Measurements from ENCODE around the gene VTI1B.
"Not testable (repeated sequence)": the region's sequence is repeated elsewhere in the genome, so short reads cannot be mapped to it uniquely, and the experiment has no call there.

Gene VTI1B

GRCh38 chr14:67636361-67636919 is 38.0 kb downstream of the VTI1B start:
- no peak overlapping the region for H3K4me3 ChIP-seq
- no peak overlapping the region for H3K27ac ChIP-seq

DNA sequence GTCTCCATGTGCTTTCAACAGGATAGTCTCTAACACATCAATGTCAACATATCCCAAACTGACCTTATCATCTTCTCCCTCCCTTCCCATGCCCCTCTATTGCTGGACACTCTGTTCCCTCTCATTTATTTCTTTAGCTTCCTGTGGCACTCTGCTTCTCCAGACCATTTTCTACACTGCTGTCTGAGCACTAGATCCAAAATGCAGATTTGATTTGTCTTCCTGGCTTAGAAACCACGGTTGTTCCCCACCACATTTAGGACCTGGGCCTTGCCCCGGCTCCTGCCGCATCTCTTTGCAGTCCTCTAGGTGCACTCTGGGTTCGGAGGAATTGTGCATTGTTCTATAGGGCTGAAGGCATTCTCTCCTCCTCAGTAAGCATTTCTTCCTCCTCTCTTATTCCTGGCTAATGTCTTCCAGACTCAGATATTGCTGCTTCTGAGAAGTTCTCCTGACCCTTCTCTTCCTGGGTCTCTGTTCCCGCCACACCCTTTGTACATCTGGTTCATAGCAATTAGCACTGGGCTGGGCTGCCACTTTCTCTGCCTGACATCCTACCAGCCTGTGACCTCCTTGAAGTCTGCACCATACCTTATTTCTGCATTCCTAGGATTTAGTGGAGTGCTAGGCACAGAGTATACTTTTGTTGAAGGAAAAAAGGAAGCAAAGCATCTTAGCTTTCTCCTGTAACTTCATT is 40.8 kb downstream of the VTI1B start:
- Histone ChIP-seq H3K4me3 (no peak overlapping the region), H3K27ac (no peak overlapping the region)

- no peak overlapping the region for H3K4me3 ChIP-seq
Measured at GRCh38 chr14:67630938-67631337, 43.5 kb downstream of the VTI1B start.

DNA sequence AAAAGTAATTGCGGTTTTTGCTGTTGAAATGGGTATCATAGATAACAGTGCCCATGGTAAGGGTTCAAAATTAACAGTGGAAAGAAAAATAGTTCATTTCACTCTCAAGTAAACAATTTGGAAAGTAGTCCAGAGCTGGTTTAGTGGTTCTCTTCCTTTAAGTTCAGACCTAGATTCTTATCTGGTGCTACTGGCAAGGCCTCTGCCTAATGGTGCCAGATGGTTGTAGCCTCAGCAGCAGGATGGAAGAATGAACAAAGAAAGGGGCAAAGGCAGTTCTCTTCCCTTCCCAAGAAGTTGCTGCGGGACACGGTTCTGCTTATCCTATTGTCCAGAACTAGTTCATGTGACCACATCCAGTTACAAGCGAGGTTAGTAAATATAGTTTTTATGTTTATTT is 44.2 kb downstream of the VTI1B start:
- no peak overlapping the region for H3K27ac ChIP-seq
- no peak overlapping the region for H3K4me3 ChIP-seq

More at GRCh38 chr14:67630938-67631337, 43.5 kb downstream of the VTI1B start:
- H3K27ac ChIP-seq, result no peak overlapping the region

DNA sequence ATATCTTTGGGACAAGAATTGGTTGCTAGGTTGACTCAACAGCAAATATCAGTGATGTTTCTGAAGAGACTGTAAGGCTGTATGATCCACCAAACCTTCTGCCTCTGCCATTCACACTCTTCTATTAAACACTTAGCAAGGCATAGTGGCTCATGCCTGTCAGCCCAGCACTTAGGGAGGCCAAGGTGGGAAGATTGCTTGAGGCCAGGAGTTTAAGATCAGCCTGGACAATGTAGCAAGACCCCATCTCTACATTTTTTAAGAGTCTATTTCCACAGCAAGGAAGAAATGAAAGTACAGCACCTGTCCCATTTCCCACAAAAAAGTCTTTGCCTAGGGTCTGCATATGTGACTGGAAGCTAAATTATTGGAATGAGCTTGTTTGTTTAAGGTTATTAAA is 46.9 kb downstream of the VTI1B start:
- Histone ChIP-seq H3K4me3 (no peak overlapping the region), H3K27ac (no peak overlapping the region)

DNA sequence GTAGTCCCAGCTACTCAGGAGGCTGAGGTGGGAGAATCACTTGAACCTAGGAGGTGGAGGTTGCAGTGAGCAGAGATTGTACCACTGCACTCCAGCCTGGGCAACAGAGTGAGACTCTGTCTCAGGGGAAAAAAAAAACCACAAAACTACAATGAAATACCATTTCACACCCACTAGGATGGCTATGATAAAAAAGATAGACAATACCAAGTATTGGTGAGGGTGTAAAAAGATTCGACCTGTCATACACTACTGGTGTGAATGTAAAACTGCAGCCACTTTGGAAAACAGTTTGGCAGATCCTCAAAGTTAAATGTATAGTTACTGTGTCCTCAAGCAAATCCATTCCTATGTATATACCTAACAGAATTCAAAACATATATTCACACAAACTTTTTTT is 48.3 kb downstream of the VTI1B start:
- H3K27ac ChIP-seq, H3K4me3 ChIP-seq: not testable (repeated sequence)

- Histone ChIP-seq H3K4me3 (no peak overlapping the region), H3K27ac (peak overlapping the region in 9 of 21 experiments; percentile 1 to 65 (median 26))
Measured at GRCh38 chr14:67623114-67623513, 51.3 kb downstream of the VTI1B start.

DNA sequence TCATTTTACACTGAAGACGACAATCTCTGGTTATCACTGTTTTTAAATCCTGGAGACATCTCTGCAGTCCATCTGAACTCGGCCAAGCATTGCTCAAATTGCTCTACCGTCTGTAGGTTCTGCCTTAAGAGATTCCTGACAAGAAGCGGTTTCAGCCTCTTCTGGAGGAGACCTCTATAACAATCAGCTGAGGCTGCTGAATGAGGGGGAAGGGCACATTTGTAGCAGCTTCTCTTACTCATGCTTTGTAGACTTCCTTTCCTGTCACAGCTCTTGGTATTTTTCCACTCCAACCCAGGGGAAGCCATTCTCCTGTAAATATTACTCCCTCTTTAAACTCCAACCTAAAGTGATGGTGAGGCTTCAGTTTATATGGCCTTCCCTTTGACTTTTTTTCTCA is 51.8 kb downstream of the VTI1B start:
- Histone ChIP-seq H3K4me3 (no peak overlapping the region), H3K27ac (peak overlapping the region in 10 of 21 experiments; percentile 1 to 65 (median 25))

- Histone ChIP-seq H3K4me3 (peak overlapping the region; percentile 37 to 63 (median 53)), H3K27ac (peak overlapping the region in 5 of 21 experiments; percentile 17 to 68 (median 28))
Measured at GRCh38 chr14:67620217-67620785, 54.1 kb downstream of the VTI1B start.

DNA sequence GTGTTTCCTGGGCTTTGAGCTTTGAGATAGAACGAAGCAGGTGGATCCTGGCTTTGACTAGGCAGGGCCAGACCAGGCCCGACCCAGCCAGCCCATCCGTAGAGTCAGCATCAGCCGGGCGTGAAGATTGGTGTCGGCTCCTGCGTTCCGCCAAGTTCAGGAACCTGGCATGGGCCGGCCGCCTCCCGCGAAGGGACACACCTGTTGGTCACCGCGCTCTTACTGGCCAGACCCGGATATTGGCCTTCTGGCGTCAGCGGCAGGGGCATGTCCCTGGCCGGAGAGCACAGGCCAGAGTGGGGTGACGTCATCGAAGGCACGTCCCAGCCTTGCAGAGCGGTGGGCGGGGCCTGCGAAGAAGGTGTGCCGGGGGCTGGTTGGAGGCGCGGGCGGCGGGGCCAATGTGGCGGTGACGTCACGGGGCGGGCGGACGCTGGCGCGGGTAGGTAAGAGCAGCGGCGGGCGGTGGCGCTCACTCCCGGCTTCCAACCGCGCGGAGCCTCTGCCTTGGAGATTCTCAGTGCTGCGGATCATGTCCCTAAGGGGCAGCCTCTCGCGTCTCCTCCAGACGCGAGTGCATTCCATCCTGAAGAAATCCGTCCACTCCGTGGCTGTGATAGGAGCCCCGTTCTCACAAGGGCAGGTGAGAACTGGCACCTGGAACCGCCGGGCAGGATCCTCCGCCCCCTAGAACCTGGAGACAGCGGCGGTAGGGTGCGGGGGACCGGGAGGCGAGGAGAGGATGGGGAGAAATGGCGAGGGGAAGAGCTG is 54.8 kb downstream of the VTI1B start, which contains the start of gene ARG2:
TSS of gene ARG2 (plus strand) at position 475 of the 771 bp plus-strand sequence. CDS start at position 533, 58 bp downstream.
- H3K4me3 ChIP-seq, result peak within 1 kb of the TSS; percentile 37 to 63 (median 53)
- peak within 1 kb of the TSS in 9 of 21 experiments; percentile 6 to 68 (median 28) for H3K27ac ChIP-seq

DNA sequence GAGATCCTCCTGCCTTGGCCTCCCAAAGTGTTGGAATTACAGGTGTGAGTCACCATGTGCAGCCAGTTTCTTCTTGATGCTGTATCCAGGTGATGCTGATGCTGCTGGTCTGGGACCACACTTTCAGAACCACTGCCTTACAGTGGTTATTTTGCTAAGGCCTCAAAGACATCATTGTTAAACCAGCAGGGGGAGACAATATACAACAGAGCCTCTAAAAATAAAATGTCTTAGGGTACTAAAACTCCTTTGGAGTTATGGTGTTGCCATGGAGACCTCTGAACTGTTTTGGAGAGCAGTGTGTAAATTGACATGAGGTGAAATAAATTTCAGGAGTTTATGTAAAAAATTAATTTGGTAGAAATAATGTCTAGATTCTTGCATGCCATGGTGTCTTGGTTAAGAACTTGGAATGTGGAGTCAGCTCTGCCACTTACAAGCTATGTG is 55.8 kb downstream of the VTI1B start:
- H3K4me3 ChIP-seq, result no peak overlapping the region
- no peak overlapping the region for H3K27ac ChIP-seq

DNA sequence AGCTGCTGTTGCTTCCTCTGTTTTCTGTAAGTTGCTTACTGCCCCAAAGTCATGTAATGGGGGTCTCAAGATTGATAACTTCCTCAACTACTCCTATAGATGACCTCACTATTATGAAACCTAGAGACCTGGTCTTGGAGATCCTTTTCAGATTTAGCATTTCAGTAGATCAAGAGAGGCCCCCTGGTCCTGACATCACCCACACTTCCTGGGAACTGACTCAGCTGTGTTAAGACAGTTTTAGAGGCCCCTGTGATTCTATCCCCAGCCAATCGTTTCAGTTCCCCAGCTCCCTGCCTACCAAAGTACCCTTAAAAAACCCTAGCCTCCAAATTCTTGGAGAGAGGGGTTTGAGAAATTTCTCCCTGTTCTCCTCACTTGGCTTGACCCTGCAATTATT is 63.9 kb downstream of the VTI1B start:
- Histone ChIP-seq H3K27ac (no peak overlapping the region), H3K4me3 (no peak overlapping the region)

DNA sequence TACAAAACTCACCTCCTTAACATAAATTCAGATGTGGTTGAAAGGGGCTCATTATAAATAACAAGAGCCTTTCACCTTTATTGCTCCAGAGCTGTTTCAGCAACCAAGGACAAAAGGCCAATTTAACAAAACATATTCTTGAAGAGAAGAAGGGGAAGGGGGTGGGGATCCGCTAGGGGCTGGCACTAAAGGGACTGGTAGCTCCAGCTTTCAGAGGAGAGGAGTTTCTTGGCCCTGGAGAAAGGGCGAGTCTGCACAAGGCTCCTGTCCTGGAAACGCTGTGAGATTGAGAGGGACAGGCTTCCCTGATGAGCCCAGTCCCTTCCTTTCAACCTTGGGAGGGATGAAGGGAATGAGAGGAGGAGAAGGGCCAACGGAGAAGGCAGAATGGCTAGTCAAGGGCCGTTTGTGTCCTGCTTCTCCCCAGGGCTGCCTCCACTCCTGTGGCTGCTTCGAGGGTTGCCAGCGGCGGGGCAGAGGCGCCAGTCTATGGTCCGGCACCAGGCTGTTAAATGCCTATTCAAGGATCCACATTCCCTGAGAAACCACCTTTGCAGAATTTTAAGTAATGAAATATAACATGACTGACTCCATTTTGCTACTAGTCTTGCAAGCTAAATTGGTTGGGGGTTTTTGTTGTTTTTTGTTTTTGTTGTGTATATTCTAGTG is 64.7 kb downstream of the VTI1B start:
- Histone ChIP-seq H3K4me3 (no peak overlapping the region), H3K27ac (no peak overlapping the region)

GRCh38 chr14:67607646-67608045 is 66.8 kb downstream of the VTI1B start:
- no peak overlapping the region for H3K27ac ChIP-seq

DNA sequence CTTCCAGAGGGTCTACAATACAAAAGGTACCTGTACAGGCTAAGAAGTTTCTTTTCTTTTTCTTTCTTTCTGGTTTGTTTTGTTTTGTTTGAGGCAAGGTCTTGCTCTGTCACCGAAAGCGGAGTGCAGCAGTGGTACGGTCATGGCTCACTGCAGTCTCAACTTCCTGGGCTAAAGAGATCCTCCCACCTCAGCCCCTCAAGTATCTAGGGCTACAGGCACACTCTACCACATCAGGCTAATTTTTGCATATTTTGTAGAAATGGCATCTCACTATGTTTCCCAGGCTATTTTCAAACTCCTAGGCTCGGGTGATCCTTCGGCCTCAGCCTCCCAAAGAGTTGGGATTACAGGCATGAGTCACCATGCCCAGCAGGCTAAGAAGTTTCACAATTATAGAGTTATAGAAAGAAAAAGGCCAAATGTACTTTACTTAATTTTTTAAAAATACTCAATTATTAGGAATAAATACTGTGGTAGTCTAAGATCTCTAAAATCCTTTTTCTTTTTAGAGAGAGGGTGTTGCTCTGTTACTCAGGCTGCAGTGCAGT is 71.4 kb downstream of the VTI1B start:
- Histone ChIP-seq H3K27ac (no peak overlapping the region), H3K4me3 (no peak overlapping the region)

More at GRCh38 chr14:67607646-67608045, 66.8 kb downstream of the VTI1B start:
- H3K4me3 ChIP-seq, result no peak overlapping the region

DNA sequence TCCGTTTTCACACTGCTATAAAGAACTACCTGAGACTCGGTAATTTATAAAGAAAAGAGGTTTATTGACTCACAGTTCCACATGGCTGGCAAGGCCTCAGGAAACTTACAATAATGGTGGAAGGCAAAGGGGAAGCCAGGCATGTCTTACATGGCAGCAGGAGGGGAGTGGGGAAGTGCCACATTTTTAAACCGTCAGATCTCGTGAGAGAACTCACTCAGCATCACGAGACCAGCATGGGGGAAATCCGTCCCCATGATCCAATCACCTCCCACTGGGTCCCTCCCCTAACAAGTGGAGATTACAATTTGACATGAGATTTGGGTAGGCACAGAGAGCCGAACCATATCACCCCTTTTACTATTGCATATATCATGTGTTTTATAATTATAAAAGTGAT is 72.4 kb downstream of the VTI1B start:
- H3K27ac ChIP-seq, result no peak overlapping the region
- no peak overlapping the region for H3K4me3 ChIP-seq

- Histone ChIP-seq H3K27ac (peak overlapping the region in 19 of 21 experiments; percentile 54 to 92 (median 82)), H3K4me3 (peak overlapping the region; percentile 76 to 97 (median 87))
Measured at GRCh38 chr14:67600562-67600974, 73.9 kb downstream of the VTI1B start.

- Histone ChIP-seq H3K27ac (peak within 1 kb of the TSS; percentile 47 to 92 (median 81)), H3K4me3 (peak within 1 kb of the TSS; percentile 76 to 97 (median 87))
Measured at GRCh38 chr14:67599698-67600561, 74.5 kb downstream of the VTI1B start, which contains the start of gene PIGH. TSS of gene PIGH (minus strand) at chr14:67600268. CDS start at chr14:67600203, 65 bp downstream.
